Thyroid gland (tissue), 4 donors: ENCODE data around the gene MECR.

ENCODE experiments used
- CTCF ChIP-seq, 6 experiments: fragments of 200-600 bp in 3 of 6; fragments of 450-650 bp in 3 of 6; sonication (generic) in 3 of 6; IDR thresholded peaks; one replicate each; pipeline ENCODE4 v1.5.1; 2016 to 2019; ENCODE audit warnings: antibody characterized with exemption in 6 of 6, mild to moderate bottlenecking in 2 of 6, inconsistent platforms in 1 of 6, moderate library complexity in 1 of 6
- POLR2A ChIP-seq, 2 donors: fragments of 450-650 bp; IDR thresholded peaks; one replicate each; pipeline ENCODE4 v1.6.1; 2017; ENCODE audit warnings: antibody characterized with exemption in 2 of 2, mild to moderate bottlenecking in 2 of 2, moderate library complexity in 1 of 2

GRCh38 chr1:29142714-29143113 is 88.0 kb downstream of the MECR start:
- TF ChIP-seq CTCF (IDR thresholded peaks at IDR 0.05) = no peak
- no peak for TF ChIP-seq POLR2A (IDR thresholded peaks at IDR 0.05)
